GM21381 (cell line): ENCODE measurements around the gene CERS3.
"Not testable (repeated sequence)": the region's sequence is repeated elsewhere in the genome, so short reads cannot be mapped to it uniquely, and the experiment has no call there.

Source experiments
- ATAC-seq: cut with Tn5 transposase; IDR thresholded peaks from one replicate; pipeline ENCODE4 v1.9.1; 2021; ENCODE audit warnings: mild to moderate bottlenecking, moderate library complexity; ENCODE audit not compliant: unreplicated experiment

CERS3 gene

DNA sequence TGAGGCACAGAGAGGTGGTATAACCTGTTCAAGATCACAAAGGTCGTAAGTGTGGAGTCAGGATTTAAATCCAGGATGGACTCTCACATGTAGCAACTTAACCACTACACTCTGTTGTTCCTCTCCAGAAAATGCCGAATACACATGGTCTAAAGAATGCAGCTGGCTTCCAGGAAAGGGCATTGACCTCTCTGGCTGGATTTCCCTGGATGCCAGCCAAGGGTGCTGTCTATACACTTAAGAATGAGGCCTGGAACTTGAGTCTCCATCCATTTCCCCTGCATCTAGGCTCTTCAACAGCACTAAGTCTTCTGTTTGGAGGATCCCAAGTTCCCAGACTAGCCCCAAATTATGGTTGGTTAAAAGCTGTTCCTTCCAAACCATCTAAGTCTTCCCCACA, 60.5 kb downstream of the CERS3 start:
- no peak for ATAC-seq

DNA sequence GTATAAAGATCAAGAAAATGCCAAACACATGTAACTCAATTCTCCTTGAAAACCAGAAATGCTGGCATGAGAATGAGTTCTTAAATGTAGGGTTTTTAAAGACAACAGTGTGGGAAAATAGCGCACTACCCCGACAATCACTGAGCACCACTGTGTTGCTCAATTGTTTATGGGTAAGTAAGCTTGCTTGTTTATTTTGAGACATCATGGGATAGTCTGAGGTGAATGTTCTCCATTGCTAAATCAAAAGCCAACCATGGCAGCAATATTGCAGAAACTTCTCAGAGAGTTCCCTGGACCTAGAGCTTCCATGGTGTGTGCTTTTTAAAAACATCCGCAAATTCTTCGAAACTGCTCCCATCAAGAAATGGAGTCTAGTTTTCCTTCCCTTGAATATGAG, 62.7 kb downstream of the CERS3 start:
- ATAC-seq = no peak

DNA sequence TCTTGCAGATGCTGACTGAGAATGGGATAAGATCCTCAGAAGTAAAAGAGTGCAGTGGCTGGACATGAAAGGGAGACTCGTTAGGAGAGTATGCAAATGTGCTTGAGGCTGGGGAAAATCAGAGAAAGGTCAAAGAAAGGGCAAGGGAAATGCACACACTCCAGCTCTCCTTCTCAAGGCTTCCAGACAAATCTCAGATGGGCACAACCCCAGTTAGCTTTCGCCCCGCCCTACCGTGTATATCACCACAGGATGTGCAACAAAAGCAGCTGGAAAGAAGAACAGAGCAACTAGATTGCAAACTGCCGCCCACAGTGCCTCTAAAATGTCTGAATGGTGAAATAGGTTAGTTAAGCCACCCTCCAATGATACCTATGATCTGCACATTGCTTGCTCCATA, 63.9 kb downstream of the CERS3 start:
- no peak for ATAC-seq

DNA sequence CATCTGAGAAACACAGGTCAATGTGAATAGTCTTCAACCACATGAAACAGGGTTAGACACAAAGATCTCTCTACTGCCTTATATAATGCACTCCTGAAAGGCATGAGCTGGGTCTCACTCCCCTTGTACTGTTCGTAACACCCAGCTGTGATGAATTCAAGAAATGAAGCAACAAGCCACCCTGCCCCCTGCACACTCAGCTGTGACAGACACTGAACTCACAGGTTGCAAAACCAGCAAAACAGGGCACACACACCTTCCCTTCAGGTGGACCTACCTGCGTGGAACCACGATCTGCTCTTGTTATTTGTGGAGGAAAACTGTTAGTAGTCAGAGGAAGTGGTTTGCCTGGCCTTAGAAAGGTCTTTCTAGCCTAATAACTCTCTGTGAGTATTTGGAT, 64.5 kb downstream of the CERS3 start:
- no peak for ATAC-seq

DNA sequence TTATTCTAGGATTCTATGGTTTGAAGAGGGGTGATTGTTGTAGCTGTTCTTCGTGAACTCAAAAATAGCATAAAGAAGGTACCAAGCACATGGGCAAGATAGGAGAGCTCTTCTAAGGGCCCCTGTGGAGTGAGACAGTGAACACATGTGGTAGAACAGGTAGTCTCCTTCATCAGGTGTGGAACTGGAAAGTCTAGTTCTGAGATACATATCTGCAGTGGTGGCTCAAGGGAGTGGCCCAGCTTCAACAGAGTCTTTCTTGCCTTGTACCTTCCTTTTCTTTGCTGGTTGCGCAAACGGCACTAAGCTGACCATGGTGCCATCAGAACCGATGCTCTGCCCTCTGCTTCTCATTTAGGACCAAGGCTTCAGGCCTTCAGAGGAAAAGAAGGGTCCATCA, 65.2 kb downstream of the CERS3 start:
- no peak for ATAC-seq

DNA sequence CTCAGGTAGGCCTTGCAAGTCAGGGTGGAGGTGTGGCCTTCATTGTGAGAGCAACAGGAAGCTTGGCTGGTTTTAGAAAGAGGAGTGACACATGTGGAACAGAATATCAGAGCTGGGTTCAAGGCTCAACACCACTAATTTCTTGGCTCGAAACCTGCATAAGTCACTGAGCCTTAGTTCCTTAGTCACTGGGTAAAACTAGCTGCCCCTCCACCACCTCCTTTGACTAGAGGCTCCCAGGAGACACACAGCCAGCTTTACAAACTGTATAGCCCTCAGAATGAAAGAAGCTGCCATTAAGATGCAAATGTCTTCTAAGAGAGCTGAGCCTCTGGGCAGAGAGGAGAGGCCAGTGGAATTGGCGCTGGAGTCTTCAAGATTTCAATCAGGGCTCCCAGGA, 67.7 kb downstream of the CERS3 start:
- no peak for ATAC-seq

DNA sequence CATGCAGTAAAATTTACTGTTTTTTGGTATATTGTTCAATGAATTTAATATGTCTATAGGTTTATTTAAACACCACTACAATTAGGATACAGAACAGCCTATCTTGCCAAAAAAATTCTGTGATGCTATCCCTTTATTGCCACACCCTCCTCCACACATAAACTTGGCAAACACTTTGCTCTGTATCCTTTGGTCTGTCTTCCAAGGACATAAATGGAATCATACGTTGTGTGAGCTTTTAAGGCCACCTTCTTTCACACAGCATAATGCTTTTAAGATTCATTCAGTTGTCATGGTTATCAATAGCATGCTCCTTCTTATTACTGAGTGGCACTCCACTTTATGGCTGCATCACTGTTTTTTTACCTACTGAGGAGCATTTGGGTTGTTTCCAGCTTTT, 71.5 kb downstream of the CERS3 start:
- ATAC-seq = no peak

DNA sequence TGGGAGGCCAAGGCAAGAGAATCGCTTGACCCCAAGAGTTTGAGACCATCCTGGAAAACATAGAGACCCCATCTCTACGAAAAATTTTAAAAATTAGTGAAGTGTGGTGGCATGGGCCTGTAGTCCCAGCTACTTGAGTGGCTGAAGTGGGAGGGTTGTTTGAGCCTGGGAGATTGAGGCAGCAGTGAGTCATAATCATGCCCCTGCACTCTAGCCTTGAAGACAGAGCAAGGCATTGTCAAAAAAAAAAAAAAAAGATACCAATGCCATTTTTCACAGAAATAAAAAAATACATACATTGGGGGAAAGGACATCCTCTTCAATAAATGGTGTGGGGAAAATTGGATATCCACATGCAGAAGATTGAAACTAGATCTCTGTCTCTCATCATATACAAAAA, 74.6 kb downstream of the CERS3 start:
- no peak for ATAC-seq

DNA sequence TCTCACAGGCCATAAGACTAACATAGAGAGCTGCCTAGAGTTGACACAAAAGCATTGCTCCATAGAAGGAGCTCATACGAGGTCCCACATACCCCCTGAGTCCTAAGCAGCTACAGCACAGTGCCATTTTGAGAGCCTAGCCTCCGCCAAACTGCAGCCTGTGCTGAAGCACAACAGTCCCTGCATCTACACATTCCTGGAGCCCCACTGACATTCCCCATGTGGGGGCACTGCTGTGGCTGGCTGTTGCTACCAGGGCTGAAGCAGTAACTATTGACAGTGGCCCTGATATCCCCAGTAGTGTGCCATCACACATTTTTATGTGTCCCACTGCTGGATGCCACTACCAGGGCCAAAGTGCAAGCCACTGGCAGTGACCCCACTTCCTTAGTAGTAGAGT, 80.3 kb downstream of the CERS3 start:
- no peak for ATAC-seq

DNA sequence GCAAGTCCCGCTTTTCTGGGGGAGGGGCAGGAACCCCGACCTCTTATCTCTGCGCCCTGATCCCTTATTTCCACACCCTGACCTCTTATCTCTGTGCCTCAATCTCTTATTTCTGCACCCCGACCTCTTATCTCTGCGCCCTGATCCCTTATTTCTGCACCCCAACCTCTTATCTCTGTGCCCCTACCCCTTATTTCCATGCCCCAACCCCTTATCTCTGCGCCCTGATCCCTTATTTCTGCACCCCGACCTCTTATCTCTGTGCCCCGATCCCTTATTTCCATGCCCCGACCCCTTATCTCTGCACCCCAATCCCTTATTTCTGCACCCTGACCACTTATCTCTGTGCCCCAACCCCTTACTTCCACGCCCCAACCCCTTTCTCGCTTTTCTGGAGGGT, 87.7 kb downstream of the CERS3 start:
- not testable (repeated sequence) for ATAC-seq

DNA sequence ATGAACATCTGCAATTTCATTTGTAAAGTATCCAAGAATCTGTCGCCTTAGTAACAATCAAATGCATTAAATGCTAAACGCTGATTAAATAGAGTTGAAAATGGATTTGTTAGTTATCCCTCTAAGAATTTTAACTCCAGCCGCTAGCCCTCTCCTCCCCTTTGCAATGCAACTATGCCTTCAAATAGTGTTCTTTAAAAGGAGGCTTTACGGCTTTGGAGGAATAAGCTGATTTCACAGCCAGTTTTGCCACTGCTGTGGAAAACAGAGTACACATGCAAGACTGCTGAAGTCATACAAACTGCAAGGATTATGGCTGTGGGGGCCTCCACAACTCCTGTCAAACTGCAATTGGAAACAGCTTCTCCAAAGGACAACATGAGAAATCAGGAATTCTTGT, 89.2 kb downstream of the CERS3 start:
- no peak for ATAC-seq

DNA sequence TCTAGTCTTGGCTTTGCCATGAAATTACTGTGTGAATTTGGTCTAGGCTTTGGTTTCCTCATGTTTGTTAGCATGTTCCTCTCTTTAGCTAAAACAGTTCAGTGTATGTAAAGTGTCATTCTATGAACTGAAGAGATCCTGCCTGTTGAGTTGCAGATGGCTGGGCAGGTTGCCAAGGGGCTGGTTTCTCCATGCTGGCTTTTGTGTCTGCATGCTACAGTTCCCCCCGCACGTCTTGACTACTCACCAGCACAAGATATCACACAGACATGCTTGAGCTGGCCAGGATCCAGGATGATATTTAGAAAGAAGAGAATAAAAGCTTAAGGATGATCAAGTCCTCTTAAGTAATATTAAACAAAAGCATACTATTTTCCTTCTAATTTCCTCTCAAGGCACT, 90.2 kb downstream of the CERS3 start:
- ATAC-seq = peak; percentile 49

DNA sequence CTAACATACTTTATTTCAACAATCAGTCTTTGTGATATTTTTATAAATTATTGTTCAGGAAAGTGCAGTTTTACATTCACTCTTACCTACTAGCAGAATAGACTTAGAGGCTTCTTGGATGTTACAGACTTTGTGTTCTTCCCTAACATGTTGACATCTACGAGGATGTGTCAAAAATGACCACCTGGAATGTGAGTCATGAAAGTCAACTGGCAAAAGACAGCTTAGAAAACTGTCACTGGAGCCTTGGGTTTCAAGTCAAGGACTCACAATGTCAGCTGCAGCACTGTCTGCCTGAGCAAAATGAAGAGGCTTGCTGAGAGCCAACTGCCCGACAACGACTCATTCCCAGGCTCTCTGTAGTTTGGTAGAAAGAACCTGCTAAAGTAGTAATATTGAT, 91.5 kb downstream of the CERS3 start:
- no peak for ATAC-seq

DNA sequence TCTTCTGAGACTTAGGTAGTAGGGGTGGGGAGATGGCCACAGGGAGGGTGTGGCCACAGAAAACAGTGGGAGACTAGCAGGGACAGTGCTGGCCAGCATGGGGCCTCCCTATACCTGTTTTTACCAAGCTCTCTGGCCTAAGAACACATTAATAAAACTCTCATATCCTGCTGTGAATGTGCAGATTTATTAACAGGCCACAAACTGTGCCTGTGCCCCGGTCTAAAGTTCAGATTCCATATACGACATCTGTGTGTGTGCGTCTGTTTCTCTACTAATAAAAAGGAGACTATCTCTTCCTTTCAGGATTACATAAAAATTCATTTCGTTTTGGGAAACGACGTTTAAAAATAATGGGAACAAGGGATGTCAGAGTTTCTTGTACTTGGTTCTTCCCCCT, 94.2 kb downstream of the CERS3 start:
- no peak for ATAC-seq

DNA sequence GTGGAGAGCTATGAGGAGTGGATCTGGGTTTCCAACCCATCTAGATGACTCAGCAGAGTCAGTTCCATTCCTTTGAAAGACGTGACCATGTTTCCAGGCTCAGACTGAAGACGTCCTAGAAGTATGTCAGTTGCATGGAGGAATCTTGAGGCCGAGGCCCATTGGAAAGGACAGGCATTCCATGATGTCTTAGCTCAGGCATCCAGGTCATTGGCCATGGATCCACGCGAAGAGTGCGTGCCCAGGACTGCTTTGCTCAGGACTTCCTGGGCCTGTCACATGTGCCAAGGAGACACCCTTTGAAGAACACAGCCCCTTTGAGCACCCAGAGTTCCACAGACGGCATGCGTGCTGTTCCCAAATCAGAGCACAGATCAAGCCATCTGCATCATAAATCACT, 94.7 kb downstream of the CERS3 start:
- no peak for ATAC-seq

DNA sequence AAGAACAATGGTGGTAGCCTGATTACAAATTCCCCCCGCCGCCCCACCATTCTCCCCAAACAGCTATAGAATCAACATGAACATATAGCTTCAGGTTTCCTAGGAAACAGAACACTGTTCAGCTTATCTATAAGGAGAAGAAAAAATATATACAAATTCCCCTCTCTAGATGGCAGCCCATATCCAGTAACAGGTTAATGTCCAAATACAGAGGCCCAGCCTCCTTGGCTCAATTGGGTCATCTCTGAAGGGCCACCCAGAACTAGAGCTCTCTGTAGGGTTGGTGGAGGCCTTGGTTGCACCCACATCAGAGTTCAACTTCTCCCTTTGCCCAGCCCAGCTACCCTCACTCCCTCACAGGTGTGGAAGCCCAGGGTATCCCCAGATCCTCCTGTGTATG, 95.4 kb downstream of the CERS3 start:
- no peak for ATAC-seq

DNA sequence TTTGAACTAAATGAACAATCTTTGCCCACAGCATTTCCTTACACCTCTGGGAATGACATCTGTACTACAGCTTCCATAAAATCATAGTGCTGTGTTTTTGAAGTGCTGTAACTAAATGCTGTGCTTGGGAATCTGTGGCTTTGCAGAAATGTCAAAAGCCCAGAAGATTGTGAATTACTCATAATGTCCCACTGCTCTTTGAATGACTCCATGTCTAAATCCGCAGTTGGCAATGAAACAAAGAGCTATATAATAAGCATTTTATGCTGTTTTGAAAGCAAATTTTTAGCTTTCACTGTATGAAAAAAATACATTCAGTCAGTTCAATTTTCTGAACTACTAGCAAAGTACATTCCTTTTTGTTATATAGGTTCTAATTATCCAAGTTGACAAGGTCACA, 98.3 kb downstream of the CERS3 start:
- ATAC-seq = no peak

DNA sequence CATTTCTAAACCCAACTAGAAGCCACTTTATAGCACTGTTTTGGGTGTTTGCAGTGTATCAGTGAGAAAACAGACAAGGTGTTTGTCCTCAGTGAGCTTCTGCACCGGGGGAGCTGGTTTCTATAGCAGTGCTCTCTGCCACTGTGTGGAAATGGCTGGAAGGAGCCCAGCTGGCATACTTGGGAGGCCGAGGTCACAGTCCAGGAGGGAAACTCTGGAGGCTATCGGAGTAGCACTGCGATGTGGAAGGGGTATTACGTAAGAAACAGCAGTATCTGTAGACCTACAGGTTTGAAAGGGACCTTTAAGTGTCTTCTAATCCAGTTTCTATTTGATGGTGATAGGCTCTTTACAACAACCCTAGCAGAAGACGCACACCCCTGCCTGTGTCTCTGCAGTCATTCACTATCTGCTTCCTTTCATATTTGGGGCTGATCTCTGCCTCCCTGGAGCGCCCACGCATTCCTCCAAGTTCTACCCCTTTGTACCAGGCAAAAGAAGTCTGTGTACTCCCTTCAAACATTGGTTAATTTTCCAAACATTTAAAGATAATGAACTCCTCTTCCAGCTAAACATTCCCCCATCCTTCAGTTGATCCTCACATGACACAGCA, 99.5 kb downstream of the CERS3 start:
- ATAC-seq = no peak

DNA sequence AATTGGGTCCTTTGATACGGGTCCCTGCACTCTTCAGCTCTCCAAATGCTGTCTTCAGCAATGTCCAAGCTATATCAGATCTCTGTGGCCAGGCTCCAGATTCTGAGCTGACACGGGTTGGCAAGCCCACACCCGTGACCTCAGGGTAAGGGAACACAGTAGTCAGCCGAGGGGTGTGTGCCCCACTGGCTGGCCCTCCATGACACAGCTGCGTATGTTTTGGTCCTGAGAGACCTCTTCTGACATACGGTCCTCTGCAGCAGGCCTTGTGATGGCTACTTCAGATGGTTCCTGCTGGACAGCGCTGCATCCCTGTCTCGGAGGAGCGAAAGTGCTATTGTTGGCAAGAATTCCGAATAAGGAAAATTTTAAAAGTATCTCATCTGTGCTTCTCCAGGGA, 101.8 kb downstream of the CERS3 start:
- no peak for ATAC-seq

DNA sequence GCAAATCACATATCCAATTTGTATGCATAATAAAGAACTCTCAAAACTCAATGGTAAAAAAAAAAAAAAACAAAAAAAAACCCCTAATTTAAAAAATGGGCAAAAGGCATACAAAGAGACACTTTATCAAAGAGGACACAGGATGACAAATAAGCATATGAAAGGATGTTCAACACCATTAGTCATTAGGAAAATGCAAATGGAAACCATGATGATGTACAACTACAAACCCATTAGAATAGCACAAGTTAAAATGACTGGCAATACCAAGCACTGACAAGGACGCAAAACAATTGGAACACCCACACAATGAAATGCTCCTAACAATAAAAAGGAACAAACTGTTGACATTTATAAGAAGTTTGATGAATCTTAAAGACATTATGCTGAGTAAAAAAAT, 123.6 kb downstream of the CERS3 start:
- no peak for ATAC-seq

DNA sequence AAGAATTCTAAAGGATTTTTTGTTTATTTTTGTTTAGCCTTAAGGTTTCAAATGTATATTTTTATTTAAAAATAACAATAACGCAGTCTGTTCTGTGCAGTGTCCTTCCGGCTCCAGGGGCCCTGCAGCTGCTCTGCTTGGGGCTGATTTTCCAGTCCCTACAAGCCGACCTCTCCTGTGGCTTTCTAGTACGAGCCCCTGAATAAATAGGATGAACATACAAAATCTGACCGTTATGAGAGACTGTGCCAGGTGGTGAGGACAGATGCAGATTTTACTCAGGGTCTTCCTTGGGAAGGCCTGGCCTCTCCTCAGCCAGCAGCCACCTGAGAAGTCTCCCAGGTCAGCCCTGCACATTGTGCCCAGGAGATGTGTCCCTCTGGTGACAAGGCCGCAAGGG, 127.8 kb downstream of the CERS3 start:
- no peak for ATAC-seq

DNA sequence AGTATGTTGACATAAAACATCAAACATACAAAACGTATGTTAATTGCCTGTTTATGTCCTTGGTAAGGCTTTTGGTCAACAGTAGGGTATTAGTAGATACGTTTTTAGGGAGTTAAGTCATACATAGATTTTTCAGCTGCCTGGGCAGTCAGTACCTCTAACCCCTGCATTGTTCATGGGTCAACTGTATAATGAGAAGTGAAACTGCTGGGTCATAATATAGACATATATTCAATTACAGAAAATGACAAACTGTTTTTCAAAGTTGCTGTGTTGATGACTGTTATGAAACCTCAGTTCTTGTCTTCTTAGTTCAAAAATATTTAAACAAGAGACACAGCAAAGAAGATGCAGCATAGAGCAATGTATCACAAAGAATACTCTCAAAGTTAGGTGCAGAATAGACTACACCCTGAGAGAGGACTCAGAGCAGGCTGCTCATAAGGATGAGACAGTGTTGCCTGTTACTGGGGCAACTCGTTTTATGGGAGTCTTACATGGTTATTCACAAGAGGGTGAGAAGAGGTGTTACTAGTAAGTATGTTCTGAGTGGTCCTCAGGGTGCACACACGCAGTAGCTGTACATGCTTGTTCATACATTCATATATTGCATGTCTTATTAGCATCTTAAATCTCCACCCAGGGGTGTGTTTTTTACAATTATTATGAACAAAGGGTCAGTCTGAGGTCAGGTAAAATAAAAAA, 133.9 kb downstream of the CERS3 start:
- ATAC-seq = no peak

DNA sequence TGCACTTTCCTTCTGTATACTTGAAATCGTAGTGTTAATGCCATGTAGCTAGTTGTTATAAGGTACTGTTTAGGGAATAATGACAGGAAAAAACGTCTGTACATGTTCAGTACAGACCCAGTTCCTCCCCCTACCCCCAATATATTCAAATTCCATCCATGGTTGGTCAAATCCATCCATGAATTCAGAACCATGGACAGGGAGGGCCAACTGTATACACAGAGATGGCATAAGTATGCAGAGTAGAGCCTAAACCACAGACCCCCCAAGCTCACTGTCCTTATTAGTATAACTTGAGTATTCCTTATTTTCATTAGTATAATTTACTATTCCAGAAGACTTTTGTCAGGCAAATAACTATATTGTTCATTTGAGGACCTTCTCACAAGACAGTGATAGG, 135.7 kb downstream of the CERS3 start:
- no peak for ATAC-seq
